Raji (cell line): ENCODE results near the gene FBXL20.

Source experiments
- POLR2A ChIP-seq: IDR thresholded peaks from 2 replicates; pipeline ENCODE4 v1.6.1; 2011; ENCODE audit warnings: low read depth, low read length, control low read depth; ENCODE audit not compliant: insufficient read depth

FBXL20 gene

GRCh38 chr17:39401412-39402243, at the start of gene FBXL20:
FBXL20 (minus strand) TSS chr17:39401626; CDS start chr17:39401402, 224 bp downstream.
- TF ChIP-seq POLR2A = peak; percentile 54

- TF ChIP-seq POLR2A = peak; percentile 90
Observed at GRCh38 chr17:39450847-39451581, 49.6 kb upstream of the FBXL20 start, which contains the start of gene MED1. MED1 (minus strand) TSS chr17:39451263; CDS start chr17:39451062, 201 bp downstream.

GRCh38 chr17:39450051-39450450, 48.6 kb upstream of the FBXL20 start:
- no peak for TF ChIP-seq POLR2A

GRCh38 chr17:39447561-39447960, 46.1 kb upstream of the FBXL20 start:
- TF ChIP-seq POLR2A = no peak

GRCh38 chr17:39443326-39443725, 41.9 kb upstream of the FBXL20 start:
- TF ChIP-seq POLR2A = no peak

GRCh38 chr17:39429600-39429999, 28.2 kb upstream of the FBXL20 start:
- TF ChIP-seq POLR2A = no peak

- no peak for TF ChIP-seq POLR2A
Observed at GRCh38 chr17:39416141-39416540, 14.7 kb upstream of the FBXL20 start.

- no peak for TF ChIP-seq POLR2A
Observed at GRCh38 chr17:39410279-39410678, 8.9 kb upstream of the FBXL20 start.

GRCh38 chr17:39408360-39408759, 6.9 kb upstream of the FBXL20 start:
- TF ChIP-seq POLR2A = no peak

- no peak for TF ChIP-seq POLR2A
Observed at GRCh38 chr17:39406951-39407350, 5.5 kb upstream of the FBXL20 start.

- no peak for TF ChIP-seq POLR2A
Observed at GRCh38 chr17:39405436-39405835, 4.0 kb upstream of the FBXL20 start.

GRCh38 chr17:39404542-39405378, 3.3 kb upstream of the FBXL20 start:
- no peak for TF ChIP-seq POLR2A

- TF ChIP-seq POLR2A = no peak
Observed at GRCh38 chr17:39402890-39403605, 1.6 kb upstream of the FBXL20 start.

GRCh38 chr17:39402244-39402889, 941 bp upstream of the FBXL20 start:
- no peak for TF ChIP-seq POLR2A

- TF ChIP-seq POLR2A = no peak; the same call in 1 of the 2 replicates
Observed at GRCh38 chr17:39400547-39401411, 647 bp downstream of the FBXL20 start.
